ENCODE data around the gene YPEL5. TPM values are rescaled to one million over a fixed set of nuclear protein-coding genes. Genes with fewer than 3 reads are reported as not detected.

Gene YPEL5
- total RNA-seq, 1 experiment from 2014 or later = 27.3 TPM

- no peak for DNase-seq (ENCODE audit: low spot score)
- ChIA-PET CTCF (interaction anchor here (1.0 to 2.1 kb wide), 3 partner anchors 30 to 517 kb away, joined by 3 to 8 read pairs (median 4); no protein-coding TSS in a partner anchor), POLR2A (no interaction called here)
- no peaks in the 10 kb centered on the region for H3K27me3 Mint-ChIP-seq (ENCODE audit: low read depth)
- no peak overlapping the region for H3K4me3 Mint-ChIP-seq
- 0 out of 2 replicates have a peak, but pooled peaks cover 2% of the 10 kb centered on the region for H3K36me3 Mint-ChIP-seq
- H3K9me3 Mint-ChIP-seq = peaks cover 5% of the 10 kb centered on the region
- no peak overlapping the region for H3K27ac Mint-ChIP-seq
- TF ChIP-seq GTF2I (CRISPR knock-in tag; conservative IDR thresholded peaks at IDR 0.05) (no peak), NFYB (CRISPR knock-in tag; conservative IDR thresholded peaks at IDR 0.05; ENCODE audit: low read depth) (no peak), ZNF512 (CRISPR knock-in tag; IDR thresholded peaks at IDR 0.05; ENCODE audit: borderline replicate concordance) (no peak), JAZF1 (CRISPR knock-in tag; IDR thresholded peaks at IDR 0.05) (no peak), ZNF396 (CRISPR knock-in tag; IDR thresholded peaks at IDR 0.05; ENCODE audit: borderline replicate concordance) (no peak), ZNF263 (CRISPR knock-in tag; IDR thresholded peaks at IDR 0.05; ENCODE audit: low read depth) (no peak; the same call in 1 of the 2 replicates), ZNF232 (CRISPR knock-in tag; IDR thresholded peaks at IDR 0.05) (no peak), IRF2 (CRISPR knock-in tag; IDR thresholded peaks at IDR 0.05; ENCODE audit: borderline replicate concordance, low read depth) (no peak)
- TF ChIP-seq, protein P1, sequence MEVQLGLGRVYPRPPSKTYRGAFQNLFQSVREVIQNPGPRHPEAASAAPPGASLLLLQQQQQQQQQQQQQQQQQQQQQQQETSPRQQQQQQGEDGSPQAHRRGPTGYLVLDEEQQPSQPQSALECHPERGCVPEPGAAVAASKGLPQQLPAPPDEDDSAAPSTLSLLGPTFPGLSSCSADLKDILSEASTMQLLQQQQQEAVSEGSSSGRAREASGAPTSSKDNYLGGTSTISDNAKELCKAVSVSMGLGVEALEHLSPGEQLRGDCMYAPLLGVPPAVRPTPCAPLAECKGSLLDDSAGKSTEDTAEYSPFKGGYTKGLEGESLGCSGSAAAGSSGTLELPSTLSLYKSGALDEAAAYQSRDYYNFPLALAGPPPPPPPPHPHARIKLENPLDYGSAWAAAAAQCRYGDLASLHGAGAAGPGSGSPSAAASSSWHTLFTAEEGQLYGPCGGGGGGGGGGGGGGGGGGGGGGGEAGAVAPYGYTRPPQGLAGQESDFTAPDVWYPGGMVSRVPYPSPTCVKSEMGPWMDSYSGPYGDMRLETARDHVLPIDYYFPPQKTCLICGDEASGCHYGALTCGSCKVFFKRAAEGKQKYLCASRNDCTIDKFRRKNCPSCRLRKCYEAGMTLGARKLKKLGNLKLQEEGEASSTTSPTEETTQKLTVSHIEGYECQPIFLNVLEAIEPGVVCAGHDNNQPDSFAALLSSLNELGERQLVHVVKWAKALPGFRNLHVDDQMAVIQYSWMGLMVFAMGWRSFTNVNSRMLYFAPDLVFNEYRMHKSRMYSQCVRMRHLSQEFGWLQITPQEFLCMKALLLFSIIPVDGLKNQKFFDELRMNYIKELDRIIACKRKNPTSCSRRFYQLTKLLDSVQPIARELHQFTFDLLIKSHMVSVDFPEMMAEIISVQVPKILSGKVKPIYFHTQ (CRISPR knock-in tag; IDR thresholded peaks at IDR 0.05) = no peak
- TF ChIP-seq, protein P2, sequence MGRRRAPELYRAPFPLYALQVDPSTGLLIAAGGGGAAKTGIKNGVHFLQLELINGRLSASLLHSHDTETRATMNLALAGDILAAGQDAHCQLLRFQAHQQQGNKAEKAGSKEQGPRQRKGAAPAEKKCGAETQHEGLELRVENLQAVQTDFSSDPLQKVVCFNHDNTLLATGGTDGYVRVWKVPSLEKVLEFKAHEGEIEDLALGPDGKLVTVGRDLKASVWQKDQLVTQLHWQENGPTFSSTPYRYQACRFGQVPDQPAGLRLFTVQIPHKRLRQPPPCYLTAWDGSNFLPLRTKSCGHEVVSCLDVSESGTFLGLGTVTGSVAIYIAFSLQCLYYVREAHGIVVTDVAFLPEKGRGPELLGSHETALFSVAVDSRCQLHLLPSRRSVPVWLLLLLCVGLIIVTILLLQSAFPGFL (CRISPR knock-in tag; IDR thresholded peaks at IDR 0.05; ENCODE audit: borderline replicate concordance) = no peak
- no peak for ATAC-seq
- H3K4me1 Mint-ChIP-seq = peaks cover 16% of the 10 kb centered on the region
Observed at GRCh38 chr2:30194421-30194820, 47.6 kb downstream of the YPEL5 start.

GRCh38 chr2:30195016-30195415 lies 48.2 kb downstream of the YPEL5 start:
- Mint-ChIP-seq H3K36me3 (0 out of 2 replicates have a peak, but pooled peaks cover 2% of the 10 kb centered on the region), H3K4me3 (no peak overlapping the region), H3K27me3 (ENCODE audit: low read depth) (no peaks in the 10 kb centered on the region), H3K4me1 (peaks cover 16% of the 10 kb centered on the region), H3K27ac (no peak overlapping the region), H3K9me3 (no peaks in the 10 kb centered on the region; the same call in 1 of the 2 replicates)
- DNase-seq (ENCODE audit: low spot score) = no peak
- ATAC-seq = no peak
- POLR2A ChIA-PET = no interaction called here
- CTCF ChIA-PET = interaction anchor here (1.2 kb wide), 1 partner anchor 47 kb away, joined by 3 read pairs; no protein-coding TSS in a partner anchor
- TF ChIP-seq ZNF416 (CRISPR knock-in tag; IDR thresholded peaks at IDR 0.05) (no peak), KAT7 (CRISPR knock-in tag; IDR thresholded peaks at IDR 0.05; ENCODE audit: borderline replicate concordance) (no peak), TEAD4 (CRISPR knock-in tag; IDR thresholded peaks at IDR 0.05) (no peak), ERG (CRISPR knock-in tag; IDR thresholded peaks at IDR 0.05) (no peak), ATF1 (CRISPR knock-in tag; IDR thresholded peaks at IDR 0.05) (no peak)
- TF ChIP-seq, protein P3, sequence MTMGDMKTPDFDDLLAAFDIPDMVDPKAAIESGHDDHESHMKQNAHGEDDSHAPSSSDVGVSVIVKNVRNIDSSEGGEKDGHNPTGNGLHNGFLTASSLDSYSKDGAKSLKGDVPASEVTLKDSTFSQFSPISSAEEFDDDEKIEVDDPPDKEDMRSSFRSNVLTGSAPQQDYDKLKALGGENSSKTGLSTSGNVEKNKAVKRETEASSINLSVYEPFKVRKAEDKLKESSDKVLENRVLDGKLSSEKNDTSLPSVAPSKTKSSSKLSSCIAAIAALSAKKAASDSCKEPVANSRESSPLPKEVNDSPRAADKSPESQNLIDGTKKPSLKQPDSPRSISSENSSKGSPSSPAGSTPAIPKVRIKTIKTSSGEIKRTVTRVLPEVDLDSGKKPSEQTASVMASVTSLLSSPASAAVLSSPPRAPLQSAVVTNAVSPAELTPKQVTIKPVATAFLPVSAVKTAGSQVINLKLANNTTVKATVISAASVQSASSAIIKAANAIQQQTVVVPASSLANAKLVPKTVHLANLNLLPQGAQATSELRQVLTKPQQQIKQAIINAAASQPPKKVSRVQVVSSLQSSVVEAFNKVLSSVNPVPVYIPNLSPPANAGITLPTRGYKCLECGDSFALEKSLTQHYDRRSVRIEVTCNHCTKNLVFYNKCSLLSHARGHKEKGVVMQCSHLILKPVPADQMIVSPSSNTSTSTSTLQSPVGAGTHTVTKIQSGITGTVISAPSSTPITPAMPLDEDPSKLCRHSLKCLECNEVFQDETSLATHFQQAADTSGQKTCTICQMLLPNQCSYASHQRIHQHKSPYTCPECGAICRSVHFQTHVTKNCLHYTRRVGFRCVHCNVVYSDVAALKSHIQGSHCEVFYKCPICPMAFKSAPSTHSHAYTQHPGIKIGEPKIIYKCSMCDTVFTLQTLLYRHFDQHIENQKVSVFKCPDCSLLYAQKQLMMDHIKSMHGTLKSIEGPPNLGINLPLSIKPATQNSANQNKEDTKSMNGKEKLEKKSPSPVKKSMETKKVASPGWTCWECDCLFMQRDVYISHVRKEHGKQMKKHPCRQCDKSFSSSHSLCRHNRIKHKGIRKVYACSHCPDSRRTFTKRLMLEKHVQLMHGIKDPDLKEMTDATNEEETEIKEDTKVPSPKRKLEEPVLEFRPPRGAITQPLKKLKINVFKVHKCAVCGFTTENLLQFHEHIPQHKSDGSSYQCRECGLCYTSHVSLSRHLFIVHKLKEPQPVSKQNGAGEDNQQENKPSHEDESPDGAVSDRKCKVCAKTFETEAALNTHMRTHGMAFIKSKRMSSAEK (CRISPR knock-in tag; IDR thresholded peaks at IDR 0.05; ENCODE audit: borderline replicate concordance) = no peak

Measured in WTC11 (cell line).